NCI-H345 (cell line): Measurements from ENCODE around the gene TMEM63C.

ENCODE experiments used
- DNase-seq: peaks from one replicate; lab custom pipeline; 2025; lab: John Stamatoyannopoulos, UW

The TMEM63C gene, protein sequence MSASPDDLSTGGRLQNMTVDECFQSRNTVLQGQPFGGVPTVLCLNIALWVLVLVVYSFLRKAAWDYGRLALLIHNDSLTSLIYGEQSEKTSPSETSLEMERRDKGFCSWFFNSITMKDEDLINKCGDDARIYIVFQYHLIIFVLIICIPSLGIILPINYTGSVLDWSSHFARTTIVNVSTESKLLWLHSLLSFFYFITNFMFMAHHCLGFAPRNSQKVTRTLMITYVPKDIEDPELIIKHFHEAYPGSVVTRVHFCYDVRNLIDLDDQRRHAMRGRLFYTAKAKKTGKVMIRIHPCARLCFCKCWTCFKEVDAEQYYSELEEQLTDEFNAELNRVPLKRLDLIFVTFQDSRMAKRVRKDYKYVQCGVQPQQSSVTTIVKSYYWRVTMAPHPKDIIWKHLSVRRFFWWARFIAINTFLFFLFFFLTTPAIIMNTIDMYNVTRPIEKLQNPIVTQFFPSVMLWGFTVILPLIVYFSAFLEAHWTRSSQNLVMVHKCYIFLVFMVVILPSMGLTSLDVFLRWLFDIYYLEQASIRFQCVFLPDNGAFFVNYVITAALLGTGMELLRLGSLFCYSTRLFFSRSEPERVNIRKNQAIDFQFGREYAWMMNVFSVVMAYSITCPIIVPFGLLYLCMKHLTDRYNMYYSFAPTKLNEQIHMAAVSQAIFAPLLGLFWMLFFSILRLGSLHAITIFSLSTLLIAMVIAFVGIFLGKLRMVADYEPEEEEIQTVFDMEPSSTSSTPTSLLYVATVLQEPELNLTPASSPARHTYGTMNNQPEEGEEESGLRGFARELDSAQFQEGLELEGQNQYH

DNA sequence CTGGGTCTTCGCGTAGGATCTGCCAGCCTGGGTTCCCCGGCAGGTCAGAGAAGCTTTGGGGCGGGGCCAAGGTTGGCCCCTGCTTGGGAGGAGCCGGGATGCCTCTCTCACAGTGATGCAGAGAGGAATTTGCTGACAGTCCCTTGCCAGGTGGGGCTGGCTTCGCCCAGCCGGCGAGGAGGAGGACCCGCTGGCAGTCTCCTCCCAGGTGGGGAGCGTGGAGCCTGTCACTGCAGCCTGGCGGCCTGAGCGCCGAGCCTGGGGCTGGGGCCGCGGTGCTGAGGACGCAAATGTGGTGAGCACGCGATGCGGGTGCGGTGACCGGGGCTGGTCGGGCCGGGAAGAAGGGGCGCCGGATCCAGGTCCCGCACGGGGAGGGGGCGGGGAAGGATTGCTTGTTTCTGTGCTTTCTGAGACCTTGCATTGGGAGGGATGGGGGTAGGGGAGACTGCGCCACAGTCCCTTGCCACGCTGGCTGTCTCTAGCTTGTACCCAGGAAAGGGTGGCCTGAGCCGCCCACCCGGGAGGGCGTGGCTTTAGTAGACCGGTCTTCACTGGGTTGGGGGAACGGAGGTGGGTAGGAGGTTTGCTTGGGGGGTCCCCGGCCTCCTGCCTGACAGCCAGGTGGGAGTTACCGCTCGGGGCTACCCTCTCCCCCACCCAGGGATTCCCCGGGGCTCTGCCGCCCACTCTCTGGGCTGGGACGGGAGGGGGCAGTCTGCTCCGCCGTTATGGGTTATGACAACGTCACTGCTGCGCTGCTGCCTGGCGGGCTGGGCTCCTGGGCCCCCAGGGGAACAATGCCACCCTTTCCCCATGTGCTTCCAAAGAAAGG, at the start of gene TMEM63C:
Gene TMEM63C (plus strand): TSS at position 196 of the 835 bp plus-strand sequence. CDS start 37,016 bp downstream, outside the sequence.
- peak; percentile 86 for DNase-seq

DNA sequence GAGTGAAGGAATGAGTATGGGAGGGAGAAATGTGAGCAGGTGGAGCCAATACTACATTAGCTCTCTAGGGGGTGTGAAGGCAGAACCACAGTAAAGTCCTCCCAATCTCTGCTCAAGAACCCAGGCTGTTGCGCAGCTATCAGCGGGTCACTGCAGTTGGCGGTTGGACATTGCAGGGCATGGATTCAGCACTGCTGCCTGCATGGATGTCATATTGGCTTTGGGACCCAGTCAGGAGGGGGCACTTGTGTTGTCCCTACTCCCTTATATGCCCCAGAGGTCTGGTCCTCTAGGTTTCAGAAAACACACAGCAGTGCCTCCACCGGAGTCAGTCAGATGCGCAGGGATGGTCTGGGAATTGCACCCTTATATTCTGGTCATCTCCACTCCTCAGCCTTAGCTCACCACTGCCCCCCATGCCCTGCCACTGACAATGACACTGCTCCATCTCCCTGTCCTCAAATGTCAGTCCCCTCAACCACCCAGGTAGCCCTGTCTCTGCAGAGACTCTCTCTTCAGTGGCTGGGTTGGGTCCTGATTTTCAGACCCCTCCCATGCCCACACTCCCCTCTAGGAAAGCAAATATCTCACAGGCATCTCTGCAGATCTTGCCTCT, 49.6 kb upstream of the TMEM63C start:
- DNase-seq, result no peak

DNA sequence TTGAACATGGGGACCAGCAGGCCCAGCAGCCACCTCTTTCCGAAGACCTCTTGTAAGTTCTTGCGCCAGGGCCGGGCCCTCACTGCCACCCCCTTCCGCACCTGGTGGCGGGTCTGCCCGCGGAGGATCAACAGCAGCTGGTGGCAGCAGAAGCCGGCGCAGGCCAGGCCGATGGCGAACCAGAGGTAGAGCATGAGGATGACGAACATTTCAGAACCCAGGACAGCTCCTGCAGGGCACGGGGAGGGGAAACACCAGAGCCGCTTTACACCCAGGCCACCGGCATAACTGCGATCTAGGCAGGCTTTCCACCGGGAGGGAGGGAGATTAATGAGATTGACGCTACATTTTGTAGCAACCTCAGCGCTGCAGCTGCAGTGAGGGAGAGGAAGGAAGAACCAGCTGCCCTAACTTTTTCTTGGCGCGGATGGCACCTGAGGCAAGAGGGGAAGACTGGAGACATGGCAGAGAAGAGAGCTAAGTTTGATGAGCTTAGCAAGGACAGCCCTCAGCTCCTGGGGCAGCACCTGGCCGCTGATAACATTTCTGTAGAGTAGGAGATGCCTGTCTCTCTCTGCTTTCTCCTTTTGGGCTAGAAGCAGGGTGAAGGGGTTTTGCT, 47.8 kb upstream of the TMEM63C start:
- no peak for DNase-seq

DNA sequence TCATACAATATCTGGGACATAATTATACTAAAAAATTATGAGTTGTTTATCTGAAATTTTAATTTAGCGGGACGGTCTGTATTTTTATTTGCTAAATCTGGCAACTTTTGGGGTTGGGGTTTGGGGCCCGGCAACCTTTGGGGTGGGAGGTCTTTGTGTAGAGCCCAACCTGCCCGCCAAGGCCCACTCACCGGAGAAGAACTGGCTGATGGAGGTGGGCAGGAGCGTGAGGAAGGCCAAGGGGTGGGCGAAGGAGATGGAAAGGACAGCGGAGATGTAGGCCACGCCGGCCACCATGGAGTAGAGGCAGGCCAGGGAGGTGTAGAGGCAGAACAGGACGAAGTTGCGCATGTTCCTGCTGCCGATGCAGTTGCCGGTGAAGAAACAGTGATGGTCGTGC, 42.6 kb upstream of the TMEM63C start:
- no peak for DNase-seq

DNA sequence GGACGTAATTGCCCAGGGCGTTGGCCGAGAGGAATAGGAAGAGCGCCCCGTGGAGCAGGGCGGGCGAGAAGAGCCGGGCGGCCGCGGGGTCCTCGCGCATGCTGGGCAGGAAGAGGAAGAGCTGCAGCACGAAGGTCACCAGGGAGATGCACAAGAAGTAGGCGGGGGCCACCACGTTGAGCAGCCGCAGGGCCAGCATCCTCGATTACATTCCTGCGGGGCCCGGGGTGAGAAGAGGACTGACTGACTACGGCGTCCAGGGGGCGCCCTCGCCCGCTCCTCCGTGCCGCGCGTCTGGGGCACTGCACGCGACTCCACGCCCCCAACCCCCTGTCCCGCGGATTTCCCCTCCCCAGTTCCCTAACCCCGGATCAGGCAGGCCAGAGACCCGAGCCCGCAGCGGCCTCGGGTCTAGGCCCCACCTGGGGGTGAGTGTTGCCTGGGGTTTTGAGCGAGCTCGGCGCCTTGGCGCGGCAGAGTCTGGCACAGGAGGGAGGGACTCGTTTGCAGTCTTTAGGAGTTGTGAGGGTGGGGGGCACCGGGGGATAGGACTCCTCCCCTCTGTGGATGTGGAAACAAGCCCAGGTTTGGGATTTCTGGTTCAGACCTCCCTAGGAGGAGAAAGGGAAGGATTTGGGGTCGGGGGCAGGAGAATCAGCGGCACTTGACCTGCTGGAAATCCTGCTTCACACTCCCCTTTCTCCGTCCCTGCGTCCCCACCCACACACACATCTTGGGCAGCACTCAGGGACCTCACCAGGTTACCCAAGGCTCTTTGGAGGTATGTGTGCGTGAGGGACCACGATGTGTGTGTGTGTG, 41.8 kb upstream of the TMEM63C start:
- peak; percentile 71 for DNase-seq

DNA sequence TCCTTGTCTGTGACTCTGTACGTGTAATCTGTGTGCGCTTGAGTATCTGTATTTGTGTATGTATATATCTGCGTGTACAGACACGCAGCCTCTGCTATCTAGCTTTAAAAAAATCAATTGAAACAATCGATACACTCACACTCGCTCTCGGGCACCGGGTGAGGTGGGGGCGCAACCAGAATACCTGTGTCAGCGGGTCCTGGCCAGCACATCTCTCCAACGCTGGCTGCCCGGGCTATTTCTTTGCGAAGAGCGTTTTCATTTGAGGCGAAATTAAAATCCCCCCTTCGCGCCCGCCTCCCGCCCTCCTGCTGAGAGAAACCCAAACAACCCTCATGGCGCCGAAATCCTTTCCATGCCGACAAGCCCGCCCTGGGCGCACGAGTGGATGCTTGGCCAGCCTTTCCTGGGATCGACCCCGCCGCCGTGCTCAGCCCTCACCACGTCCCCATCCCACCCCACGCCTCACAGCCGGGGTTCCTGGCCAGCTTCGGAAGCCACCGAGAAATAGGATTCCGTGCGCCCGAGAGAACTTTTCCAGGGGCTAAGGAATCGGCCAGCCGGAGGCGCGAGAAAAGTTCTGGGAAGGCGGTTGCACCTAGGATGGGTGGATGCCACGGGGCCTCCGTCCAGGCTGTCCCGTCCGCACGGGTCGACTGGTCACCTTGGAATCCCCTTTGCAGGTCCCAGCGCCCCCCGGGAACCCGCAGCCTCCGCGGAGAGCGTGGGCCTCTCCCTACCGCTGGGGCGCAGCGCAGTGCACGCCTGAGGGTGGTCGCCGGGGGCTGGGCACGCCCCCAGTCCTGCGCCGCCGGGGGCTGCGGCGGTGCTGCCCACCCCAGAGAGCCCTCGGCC, 41.0 kb upstream of the TMEM63C start:
- peak; percentile 33 for DNase-seq

DNA sequence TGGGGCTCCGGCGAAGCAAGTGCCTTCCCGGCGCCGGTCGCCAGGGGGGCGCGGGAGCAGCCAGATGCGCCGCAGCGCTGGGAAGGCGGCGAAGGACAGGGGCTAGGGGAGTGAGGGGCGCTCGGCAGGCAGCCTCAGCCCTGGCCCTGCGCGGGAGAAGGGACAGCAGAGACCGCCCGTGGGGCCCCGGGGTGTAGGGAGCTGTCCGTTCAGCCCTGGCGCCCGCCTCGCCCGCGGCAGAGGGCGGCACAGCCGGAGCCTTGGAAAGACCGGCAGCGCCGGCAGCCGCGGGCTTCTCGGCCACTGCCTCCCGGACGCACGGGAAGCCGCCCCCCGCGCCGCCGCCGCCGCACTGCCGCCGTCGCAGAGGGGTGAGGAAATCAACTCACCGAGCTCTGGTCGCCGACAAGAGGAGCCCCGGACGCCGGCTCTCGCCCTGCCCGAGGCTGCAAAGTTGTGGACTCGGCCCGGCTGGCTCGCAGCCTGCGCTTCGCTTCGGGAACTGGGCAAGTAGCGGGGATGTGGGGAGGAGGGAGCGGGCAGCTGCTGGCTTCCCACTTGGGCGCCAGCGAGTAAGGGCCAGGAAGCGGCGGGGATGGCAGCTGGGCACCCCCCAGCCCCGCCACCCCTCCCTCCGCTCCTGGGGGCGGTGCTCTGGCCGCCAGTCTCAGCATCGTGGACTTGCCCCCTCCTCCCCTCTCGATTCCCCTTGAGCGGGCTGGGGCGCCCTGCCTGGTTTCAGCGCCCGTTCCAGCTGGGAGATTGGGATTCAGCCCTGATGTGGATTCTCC, 40.2 kb upstream of the TMEM63C start, which contains the start of gene ZDHHC22:
Gene ZDHHC22 (minus strand): TSS at position 578 of the 791 bp plus-strand sequence. CDS start 2,053 bp downstream, outside the sequence.
- peak; percentile 43 for DNase-seq

DNA sequence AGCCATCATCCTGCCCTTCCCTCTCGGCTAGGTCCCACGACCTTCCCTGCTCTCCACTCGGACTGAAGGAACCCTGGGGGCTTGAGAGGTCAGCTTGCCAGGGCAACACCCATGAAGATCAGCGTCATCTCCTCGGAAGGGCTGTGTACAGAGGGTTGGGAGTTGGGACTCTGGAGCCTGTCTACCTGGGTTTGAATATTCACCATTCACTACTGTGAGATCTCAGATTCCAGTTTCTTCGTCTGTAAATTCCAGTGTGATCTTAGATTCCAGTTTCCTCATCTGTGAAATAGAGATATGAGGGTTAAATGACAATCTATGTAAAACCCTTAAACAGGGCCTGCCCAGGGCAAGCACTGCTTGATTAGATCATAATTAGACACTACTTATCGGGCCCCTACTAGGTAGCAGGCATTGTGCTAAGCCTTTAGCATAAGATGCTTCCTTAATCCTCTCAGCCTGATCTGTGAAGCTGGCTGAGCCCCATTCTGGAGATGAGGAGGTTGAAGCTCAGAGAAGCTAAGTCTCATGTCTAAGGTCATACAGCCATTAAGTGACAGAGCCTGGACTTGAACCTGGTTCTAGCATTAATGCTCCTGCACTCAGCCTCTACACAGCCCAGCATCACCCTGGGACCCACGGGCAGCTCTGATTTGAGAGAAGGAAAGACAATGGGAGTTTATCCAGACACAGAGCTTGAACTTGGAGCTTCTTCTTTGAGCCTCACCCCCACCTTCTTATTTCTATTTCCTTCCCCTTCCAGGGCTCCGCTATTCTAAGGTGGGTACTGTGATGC, 39.4 kb upstream of the TMEM63C start:
- no peak for DNase-seq

DNA sequence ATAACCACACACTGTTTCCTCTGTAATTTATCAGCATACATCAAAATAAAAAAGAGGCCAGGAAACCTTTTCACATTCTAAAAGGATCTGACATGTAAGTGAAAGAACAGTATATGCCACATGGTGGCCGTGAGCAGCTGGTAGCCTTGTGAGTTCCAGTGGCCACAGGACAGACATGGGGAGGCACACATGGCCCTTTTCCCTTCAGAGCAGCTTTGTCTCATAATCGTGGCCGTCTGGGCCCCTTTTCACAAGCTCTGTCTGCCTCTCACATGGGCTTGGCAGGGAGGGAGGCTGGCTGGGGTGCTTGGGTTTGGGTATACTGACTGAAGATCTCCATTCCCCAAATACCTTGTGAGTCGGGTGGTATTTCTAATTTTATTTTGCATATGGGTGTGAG, 38.5 kb upstream of the TMEM63C start:
- no peak for DNase-seq

DNA sequence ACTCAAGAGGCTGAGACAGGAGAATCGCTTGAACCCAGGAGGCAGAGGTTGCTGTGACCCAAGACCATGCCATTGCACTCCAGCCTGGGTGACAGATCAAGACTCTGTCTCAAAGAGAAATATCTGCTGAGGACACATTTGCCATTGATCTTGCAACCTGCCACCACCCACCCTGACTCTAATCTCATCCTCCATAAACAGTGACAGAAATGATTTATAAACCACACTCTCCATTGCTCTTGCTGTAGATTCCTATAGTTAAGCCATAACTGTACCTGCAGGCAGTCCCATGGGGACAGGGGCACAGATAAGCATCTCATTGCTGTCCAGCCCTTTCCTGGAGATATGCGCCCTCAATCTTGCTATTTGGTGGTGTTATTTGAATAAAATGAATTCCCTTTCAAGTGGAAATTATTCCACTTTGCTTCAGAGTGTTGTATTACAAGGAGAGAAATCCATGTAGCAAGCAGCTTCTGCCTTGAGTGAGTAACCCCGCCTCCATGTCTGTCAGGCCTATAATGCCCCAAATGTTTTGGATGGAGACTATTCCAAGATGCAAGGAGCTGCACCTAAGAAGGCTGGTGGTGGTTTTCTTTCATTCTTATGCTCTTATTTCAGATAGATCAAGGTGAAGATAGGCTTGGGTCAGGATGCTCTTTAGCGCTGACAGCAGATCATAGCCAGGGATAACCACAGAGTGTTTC, 37.0 kb upstream of the TMEM63C start:
- no peak for DNase-seq

DNA sequence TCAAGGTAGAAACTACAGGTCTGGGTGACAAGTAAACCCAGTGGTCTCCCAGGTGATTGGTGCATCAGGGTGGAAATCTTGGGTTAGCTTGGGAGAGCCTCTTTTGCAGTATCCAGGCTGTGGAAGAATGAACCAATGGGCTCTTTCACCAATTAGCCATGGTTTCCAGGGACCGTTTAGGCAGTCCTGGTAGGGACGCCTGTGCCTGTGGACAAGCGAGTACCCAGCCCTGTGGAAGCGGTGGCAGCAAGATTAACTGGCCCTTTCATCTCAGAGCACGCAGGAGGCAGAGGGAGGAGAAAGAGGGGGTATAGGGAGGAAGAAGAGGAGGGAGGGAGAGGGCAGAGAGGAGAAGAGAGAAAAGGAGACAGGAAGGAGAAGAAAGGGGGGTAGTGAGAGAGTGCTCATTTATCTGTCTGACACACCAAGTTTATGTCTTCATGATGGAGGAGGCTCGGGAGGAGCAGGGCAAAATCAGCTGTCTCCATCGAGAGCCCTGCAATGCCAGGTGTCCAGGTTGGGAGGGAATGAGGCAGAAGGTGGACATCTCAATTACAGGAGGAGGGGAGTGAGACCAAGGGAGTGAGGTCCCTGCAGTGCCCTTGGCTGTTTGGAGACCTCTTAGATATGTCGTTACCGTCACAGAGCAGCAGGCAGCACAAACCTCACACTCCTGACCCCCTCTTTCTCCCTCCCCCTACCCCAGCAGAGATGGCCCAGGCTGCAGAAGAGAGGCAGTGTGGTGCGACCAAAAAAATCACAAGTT, 35.4 kb upstream of the TMEM63C start:
- DNase-seq, result no peak

DNA sequence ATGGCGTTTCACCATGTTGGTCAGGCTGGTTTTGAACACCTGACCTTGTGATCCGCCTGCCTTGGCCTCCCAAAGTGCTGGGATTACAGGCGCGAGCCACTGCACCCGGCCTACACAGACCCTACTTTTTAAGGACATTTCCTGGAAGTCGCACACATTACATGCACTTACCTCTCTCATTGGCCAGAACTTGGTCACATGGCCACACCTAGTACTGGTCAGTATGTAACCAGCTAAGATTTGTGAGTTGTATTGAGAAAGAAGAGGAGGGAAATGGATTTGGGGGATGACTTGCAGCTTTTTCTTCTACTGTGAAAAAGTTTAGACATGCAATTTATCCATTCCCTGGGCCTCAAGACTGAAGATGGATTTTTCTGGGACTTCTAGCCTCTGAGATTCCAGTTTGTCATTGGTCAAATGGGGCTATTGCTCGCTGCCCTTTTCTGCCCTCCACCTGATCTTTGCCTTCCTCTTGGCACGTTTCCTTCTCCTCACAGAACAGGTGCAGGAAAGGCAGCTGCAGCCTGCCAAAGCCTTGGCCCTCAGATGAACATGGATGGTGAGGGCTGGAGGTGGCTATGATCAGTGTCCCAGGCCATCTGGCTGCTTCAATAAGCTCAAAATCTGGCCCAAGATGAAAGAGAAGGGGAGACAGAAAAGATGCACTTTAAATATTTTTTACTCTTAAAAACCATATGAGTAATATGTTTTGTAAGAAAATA, 32.9 kb upstream of the TMEM63C start:
- DNase-seq, result no peak

DNA sequence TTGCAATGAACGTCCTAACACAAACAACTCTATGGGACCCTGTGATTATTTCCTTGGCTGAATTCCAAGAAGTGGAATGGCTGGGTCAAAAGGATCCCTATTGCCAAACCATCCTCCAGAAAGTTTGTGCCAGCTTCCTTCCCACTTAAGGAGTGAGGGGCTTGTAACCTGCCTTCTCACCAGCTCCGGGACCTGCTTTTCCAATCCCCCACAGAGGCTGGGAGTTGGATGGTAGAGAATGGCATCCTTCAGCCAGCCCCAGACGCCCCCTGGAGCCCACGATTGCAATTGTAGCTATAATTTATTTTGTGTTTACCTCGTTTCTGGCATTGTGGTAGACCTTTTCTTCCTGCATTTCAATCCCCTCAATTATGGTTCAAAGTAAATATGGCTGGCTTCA, 30.4 kb upstream of the TMEM63C start:
- peak; percentile 23 for DNase-seq

DNA sequence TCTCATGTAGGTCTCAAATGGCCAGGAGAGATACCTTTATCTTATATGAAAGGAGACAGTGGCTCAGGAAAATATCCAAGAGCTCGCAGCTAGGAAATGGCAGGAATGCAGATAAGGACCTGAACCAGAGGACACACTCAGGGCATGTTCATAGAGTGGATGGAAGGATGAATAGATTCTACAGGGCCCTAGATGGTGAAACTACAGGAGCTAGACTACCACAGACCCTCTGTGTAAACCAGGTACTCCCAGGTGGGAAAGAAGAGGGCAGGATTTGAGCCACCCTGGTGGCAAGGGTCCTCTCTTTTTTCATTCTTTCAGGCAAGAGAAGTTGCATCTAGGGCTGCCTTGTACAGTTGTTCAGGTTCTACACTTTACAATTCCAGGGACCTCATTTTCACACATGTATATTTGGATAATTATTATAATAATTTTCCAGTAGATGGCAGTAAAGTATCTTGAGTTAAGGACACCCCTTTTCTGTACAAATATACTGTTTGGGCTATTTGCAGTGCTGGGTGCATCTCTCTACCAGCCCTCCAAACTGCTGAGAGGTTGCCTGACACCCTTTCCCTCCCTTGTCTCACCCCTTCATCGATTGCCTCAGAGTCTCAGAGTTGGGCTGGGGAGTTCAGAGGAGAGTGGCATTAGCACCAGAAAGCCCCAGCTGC, 29.5 kb upstream of the TMEM63C start:
- peak; percentile 6 for DNase-seq

DNA sequence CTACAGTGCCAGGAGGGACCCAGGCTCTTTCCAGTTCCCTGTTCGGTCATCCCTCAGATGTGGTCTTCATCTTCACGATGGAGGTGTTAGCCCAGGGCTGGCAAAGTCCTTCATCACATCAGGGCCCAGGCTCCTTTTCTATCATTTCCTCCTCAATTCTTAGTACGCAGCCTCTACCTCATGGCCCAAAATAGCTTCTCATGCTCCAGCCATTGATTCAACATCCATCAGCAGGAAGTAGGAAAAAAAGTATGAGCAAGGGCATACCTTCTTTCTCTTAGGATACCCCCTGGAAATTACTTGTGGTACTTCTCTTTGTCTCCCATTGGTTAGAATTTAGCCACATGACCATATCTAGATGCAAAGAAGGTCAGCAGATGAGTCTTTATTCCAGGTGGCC, 27.8 kb upstream of the TMEM63C start:
- no peak for DNase-seq
